ENCODE results near the gene TBCCD1. TPM values are rescaled to one million over a fixed set of nuclear protein-coding genes. Genes with fewer than 3 reads are reported as not detected.

Gene TBCCD1
- total RNA-seq, 4 donors from 2014 or later, result 16.6 to 19.8 (median 17.6) TPM

DNA sequence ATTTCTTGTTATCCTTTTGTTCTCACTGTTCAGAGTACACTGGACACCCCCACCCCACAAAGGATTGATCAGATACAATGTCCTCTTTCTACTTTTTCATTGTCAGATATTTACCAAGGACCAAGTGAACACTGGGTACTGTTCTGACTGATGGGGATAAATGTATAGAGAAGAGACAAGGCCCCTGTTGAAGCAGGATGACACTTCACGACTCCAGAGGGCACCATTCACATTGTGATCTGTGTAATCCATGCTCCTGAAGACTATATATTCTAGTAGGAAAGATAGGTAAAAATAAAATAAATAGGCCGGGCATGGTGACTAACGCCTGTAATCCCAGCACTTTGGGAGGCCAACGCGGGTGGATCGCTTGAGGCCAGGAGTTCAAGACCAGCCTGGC is 15.8 kb downstream of the TBCCD1 start:
- Histone ChIP-seq H3K36me3 (peaks cover 80% of the 10 kb centered on the region), H3K9me3 (no peaks in the 10 kb centered on the region), H3K4me1 (no peaks in the 10 kb centered on the region), H3K27me3 (no peaks in the 10 kb centered on the region), H3K4me3 (no peak overlapping the region), H3K27ac (no peak overlapping the region)
- 92% methylated on average over 6 of the region's 6 CpGs for WGBS
- TF ChIP-seq POLR2AphosphoS5 (IDR thresholded peaks at IDR 0.05), result no peak
- TF ChIP-seq, protein P1, sequence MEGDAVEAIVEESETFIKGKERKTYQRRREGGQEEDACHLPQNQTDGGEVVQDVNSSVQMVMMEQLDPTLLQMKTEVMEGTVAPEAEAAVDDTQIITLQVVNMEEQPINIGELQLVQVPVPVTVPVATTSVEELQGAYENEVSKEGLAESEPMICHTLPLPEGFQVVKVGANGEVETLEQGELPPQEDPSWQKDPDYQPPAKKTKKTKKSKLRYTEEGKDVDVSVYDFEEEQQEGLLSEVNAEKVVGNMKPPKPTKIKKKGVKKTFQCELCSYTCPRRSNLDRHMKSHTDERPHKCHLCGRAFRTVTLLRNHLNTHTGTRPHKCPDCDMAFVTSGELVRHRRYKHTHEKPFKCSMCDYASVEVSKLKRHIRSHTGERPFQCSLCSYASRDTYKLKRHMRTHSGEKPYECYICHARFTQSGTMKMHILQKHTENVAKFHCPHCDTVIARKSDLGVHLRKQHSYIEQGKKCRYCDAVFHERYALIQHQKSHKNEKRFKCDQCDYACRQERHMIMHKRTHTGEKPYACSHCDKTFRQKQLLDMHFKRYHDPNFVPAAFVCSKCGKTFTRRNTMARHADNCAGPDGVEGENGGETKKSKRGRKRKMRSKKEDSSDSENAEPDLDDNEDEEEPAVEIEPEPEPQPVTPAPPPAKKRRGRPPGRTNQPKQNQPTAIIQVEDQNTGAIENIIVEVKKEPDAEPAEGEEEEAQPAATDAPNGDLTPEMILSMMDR (IDR thresholded peaks at IDR 0.05), result no peak
- no peak for TF ChIP-seq EP300 (IDR thresholded peaks at IDR 0.05)
- TF ChIP-seq POLR2A (IDR thresholded peaks at IDR 0.05), result no peak
- DNase-seq (ENCODE audit: low spot score in 2 of 2), result no peak

DNA sequence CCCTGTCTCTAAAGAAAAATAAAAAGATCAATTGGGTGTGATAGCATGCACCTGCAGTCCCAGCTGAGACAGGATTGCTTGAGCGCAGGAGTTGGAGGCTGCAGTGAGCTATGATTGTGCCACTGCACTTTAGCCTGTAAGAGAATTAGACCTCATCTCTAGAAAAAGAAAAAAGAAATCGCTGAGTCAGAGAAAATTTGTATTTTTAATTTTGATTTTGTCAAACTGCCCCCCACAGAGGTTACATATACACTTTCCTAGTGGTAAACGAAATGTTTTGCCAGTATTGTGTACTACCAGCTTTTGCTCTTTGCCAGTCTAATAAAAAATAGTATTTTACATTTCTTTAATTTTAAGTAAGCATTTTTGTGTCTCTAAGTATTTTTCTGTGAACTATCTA is 17.6 kb downstream of the TBCCD1 start:
- H3K36me3 ChIP-seq, result peaks cover 65% of the 10 kb centered on the region
- H3K27ac ChIP-seq, result no peak overlapping the region
- 94% methylated on average over 3 of the region's 3 CpGs for WGBS
- H3K4me1 ChIP-seq, result no peaks in the 10 kb centered on the region
- no peak for DNase-seq (ENCODE audit: low spot score in 2 of 2)
- no peak overlapping the region for H3K4me3 ChIP-seq
- H3K27me3 ChIP-seq, result no peaks in the 10 kb centered on the region
- no peaks in the 10 kb centered on the region for H3K9me3 ChIP-seq
- TF ChIP-seq EP300 (IDR thresholded peaks at IDR 0.05) (no peak), POLR2AphosphoS5 (IDR thresholded peaks at IDR 0.05) (no peak), POLR2A (IDR thresholded peaks at IDR 0.05) (no peak)
- TF ChIP-seq, protein P1 (IDR thresholded peaks at IDR 0.05), result no peak

DNA sequence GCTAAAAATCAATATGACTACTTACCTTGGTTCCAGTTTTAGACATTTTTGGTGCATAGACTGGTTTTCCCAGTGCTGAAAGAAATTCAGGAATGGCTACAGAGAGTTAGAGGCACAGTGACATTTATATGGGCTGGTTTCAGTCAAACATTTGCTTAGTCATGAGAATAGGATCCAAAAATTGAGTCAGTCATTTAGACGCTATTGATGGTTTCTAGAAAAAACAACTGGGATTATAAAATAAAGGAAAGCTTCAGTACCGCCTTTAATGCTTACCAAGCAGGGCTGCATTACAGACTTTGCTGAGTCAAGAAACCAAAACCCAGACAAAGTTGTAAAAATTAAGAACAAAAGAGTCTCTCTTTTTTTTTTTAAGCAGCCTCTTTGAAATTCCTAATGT is 22.9 kb downstream of the TBCCD1 start, which contains the start of gene CRYGS:
CRYGS (minus strand) TSS at position 100 of the 400 bp plus-strand sequence; CDS start at position 46, 54 bp downstream.
- TF ChIP-seq, protein P1 (IDR thresholded peaks at IDR 0.05), result no peak
- no peak for TF ChIP-seq POLR2AphosphoS5 (IDR thresholded peaks at IDR 0.05)
- no peak for TF ChIP-seq POLR2A (IDR thresholded peaks at IDR 0.05)
- no peak for TF ChIP-seq EP300 (IDR thresholded peaks at IDR 0.05)
- Histone ChIP-seq H3K9me3 (no peaks in the 10 kb centered on the region), H3K4me3 (no peak within 1 kb of the TSS), H3K36me3 (peaks cover 25% of the 10 kb centered on the region), H3K27me3 (no peaks in the 10 kb centered on the region), H3K27ac (no peak within 1 kb of the TSS), H3K4me1 (peaks cover 7% of the 10 kb centered on the region)
- no peak for DNase-seq (ENCODE audit: low spot score in 2 of 2)
- 74% methylated on average over 2 of the region's 2 CpGs for WGBS

DNA sequence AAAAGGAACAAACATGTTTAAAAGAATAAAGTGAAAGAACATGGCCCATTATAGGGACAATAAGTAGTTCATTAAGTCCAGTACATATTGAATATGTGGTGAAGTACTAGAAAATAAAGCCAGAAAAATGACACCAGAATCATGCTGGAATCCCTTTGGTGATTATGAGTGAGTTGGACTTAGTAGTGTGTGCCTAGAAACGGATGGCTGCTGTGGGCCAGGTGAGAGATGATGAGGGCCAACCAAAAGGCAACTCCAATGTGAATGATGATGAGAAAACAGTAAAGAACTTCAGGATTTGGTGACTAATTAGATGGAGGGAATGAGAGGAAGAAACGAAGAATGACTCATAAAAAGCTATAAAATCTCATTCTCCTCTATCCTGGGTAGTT is 26.3 kb downstream of the TBCCD1 start:
- Histone ChIP-seq H3K4me1 (peaks cover 7% of the 10 kb centered on the region), H3K4me3 (no peak overlapping the region), H3K27ac (no peak overlapping the region), H3K27me3 (no peaks in the 10 kb centered on the region), H3K9me3 (no peaks in the 10 kb centered on the region), H3K36me3 (peaks cover 9% of the 10 kb centered on the region)
- WGBS, result 40% methylated on average over 2 of the region's 2 CpGs
- TF ChIP-seq POLR2A (IDR thresholded peaks at IDR 0.05), result no peak
- no peak for TF ChIP-seq POLR2AphosphoS5 (IDR thresholded peaks at IDR 0.05)
- TF ChIP-seq, protein P1 (IDR thresholded peaks at IDR 0.05), result no peak
- no peak for TF ChIP-seq EP300 (IDR thresholded peaks at IDR 0.05)
- no peak for DNase-seq (ENCODE audit: low spot score in 2 of 2)

DNA sequence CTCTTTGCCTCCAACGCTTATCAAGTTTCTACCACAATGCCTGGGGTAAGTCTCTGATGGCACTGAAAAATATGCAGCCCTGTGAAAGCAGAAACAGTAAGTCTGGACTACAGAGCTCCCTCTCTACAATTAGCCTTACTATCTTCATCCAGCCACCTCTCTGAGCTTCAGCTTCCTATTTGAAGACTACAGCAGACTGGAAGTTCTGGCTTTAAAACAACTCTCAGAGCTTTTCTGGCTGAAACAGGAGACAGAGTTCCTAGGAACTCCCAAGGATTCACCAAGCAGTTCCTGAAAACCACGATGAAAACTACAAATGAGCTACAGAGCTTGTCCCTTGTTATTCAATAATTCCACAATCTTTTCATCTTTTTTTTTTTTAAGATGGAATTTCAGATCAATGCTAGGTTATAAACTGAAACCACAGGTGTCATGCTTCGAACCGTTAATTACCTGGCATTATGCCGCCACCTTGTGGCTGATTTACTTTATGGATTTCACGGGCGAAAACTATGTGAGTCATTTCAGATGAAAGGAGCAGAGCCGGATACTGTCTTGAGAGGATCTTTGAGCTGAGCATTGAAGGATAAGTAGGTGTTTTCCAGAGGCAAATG is 26.8 kb downstream of the TBCCD1 start:
- TF ChIP-seq, protein P1 (IDR thresholded peaks at IDR 0.05), result peak; percentile 43
- TF ChIP-seq EP300 (IDR thresholded peaks at IDR 0.05), result no peak
- Histone ChIP-seq H3K27ac (no peak overlapping the region), H3K4me1 (peaks cover 7% of the 10 kb centered on the region), H3K4me3 (no peak overlapping the region), H3K27me3 (no peaks in the 10 kb centered on the region), H3K9me3 (no peaks in the 10 kb centered on the region), H3K36me3 (peaks cover 9% of the 10 kb centered on the region)
- 9% methylated on average over 8 of the region's 8 CpGs for WGBS
- DNase-seq (ENCODE audit: low spot score in 2 of 2), result peak in 1 of 2 donors; percentile 74
